ENCODE results near the gene SORCS2.
A peak's percentile ranks its signal among the peaks of the same experiment; 100 is the strongest.

The SORCS2 gene

GRCh38 chr4:7512946-7513345, 320.6 kb downstream of the SORCS2 start (continued):
- TF ChIP-seq ZNF704 (tag by site-specific recombination; IDR thresholded peaks at IDR 0.05) (no peak), ZNF600 (tag by site-specific recombination; IDR thresholded peaks at IDR 0.05) (no peak), ZNF169 (tag by site-specific recombination; IDR thresholded peaks at IDR 0.05) (no peak), ZNF211 (tag by site-specific recombination; IDR thresholded peaks at IDR 0.05; ENCODE audit: low read depth) (no peak), IKZF3 (tag by site-specific recombination; IDR thresholded peaks at IDR 0.05) (no peak), ZBTB26 (tag by site-specific recombination; optimal IDR thresholded peaks at IDR 0.05) (no peak), ZNF449 (tag by site-specific recombination; IDR thresholded peaks at IDR 0.05) (no peak), MYNN (tag by site-specific recombination; IDR thresholded peaks at IDR 0.05; ENCODE audit: borderline replicate concordance) (no peak), ZNF274 (IDR thresholded peaks at IDR 0.05; ENCODE audit: low read length) (no peak), ZNF274 (tag by site-specific recombination; IDR thresholded peaks at IDR 0.05; ENCODE audit: borderline replicate concordance) (no peak), EGR2 (tag by site-specific recombination; IDR thresholded peaks at IDR 0.05; ENCODE audit: low read depth) (no peak)

DNA sequence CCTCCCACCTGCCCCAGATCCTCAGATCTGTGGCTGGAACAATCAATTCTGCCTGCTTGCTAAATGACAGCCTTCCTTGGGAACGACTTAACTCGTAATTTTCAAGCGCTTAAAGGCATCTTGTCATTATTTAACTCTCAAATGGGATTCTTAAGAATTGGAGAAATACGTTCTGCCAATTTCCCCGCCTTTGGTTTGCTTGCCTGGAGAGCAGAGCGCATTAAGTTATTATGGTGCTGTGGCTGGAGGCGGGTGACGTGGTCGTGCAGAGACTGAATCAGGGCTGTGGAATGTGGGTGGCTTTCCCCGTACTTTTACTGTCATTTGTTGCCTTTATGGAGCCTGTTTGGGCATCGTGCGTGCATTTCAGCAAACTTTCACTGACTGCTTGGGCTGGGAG, 321.3 kb downstream of the SORCS2 start:
- TF ChIP-seq EGR2 (tag by site-specific recombination; IDR thresholded peaks at IDR 0.05; ENCODE audit: low read depth) (0 out of 2 replicates have a peak, but pooled peaks have one; percentile 21), ZFHX2 (tag by site-specific recombination; conservative IDR thresholded peaks at IDR 0.05) (peak; percentile 39; the same call in 1 of the 2 replicates), OVOL3 (tag by site-specific recombination; IDR thresholded peaks at IDR 0.05) (no peak), TCF7L2 (IDR thresholded peaks at IDR 0.05; ENCODE audit: borderline replicate concordance, low read depth, low read length) (no peak), BCL11B (tag by site-specific recombination; IDR thresholded peaks at IDR 0.05; ENCODE audit: low read depth) (no peak), KLF7 (tag by site-specific recombination; IDR thresholded peaks at IDR 0.05; ENCODE audit: borderline replicate concordance) (no peak)
- Histone ChIP-seq H3K36me3 (ENCODE audit: control insufficient read depth in 2 of 2, insufficient read depth in 1 of 2, low read length in 2 of 2) (no peaks in the 10 kb centered on the region), H3K27ac (ENCODE audit: extremely low read depth, low read depth, low read length) (no peak overlapping the region), H3K4me1 (ENCODE audit: control insufficient read depth, insufficient read depth, low read length) (no peaks in the 10 kb centered on the region), H3K9me3 (ENCODE audit: control insufficient read depth, insufficient read depth, low read depth, low read length) (no peaks in the 10 kb centered on the region), H3K4me3 (ENCODE audit: low read depth, low read length) (no peak overlapping the region)
- ChIA-PET CTCF (no interaction called here), POLR2A (no interaction called here)

DNA sequence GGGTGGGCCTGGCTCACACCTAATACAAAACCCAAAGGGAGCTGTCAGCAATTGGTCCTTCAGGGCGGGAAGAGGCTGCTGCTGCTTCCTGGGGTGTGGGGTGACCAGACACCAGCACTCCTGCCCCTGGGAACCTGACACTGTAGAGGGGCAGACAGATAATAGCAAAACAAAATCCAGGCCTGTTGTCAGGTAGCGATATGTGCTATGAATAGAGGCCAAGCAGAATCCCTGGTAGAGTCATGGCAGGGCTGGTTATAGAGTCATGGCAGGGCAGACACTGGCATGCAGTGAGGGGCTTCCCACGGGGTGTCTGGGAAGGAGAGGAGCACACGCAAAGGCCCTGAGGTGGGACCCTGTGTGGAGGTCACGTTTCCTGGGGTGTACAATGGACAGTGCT, 321.9 kb downstream of the SORCS2 start:
- CTCF ChIA-PET, result no interaction called here
- H3K4me1 ChIP-seq (ENCODE audit: control insufficient read depth, insufficient read depth, low read length), result no peaks in the 10 kb centered on the region
- POLR2A ChIA-PET, result no interaction called here
- TF ChIP-seq ZNF660 (tag by site-specific recombination; IDR thresholded peaks at IDR 0.05) (no peak), ZBTB20 (tag by site-specific recombination; IDR thresholded peaks at IDR 0.05) (no peak), ZNF658 (tag by site-specific recombination; IDR thresholded peaks at IDR 0.05) (no peak), SALL2 (tag by site-specific recombination; IDR thresholded peaks at IDR 0.05; ENCODE audit: borderline replicate concordance) (no peak), ZBTB44 (tag by site-specific recombination; IDR thresholded peaks at IDR 0.05) (no peak), ZNF624 (tag by site-specific recombination; IDR thresholded peaks at IDR 0.05) (no peak), ZNF155 (tag by site-specific recombination; IDR thresholded peaks at IDR 0.05) (no peak)
- TF ChIP-seq, protein P1, sequence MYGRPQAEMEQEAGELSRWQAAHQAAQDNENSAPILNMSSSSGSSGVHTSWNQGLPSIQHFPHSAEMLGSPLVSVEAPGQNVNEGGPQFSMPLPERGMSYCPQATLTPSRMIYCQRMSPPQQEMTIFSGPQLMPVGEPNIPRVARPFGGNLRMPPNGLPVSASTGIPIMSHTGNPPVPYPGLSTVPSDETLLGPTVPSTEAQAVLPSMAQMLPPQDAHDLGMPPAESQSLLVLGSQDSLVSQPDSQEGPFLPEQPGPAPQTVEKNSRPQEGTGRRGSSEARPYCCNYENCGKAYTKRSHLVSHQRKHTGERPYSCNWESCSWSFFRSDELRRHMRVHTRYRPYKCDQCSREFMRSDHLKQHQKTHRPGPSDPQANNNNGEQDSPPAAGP (tag by site-specific recombination; IDR thresholded peaks at IDR 0.05), result no peak
- no peak overlapping the region for H3K27ac ChIP-seq (ENCODE audit: extremely low read depth, low read depth, low read length)
- H3K36me3 ChIP-seq (ENCODE audit: control insufficient read depth in 2 of 2, insufficient read depth in 1 of 2, low read length in 2 of 2), result no peaks in the 10 kb centered on the region
- no peak overlapping the region for H3K4me3 ChIP-seq (ENCODE audit: low read depth, low read length)
- H3K9me3 ChIP-seq (ENCODE audit: control insufficient read depth, insufficient read depth, low read depth, low read length), result no peaks in the 10 kb centered on the region

Data from HEK293 (cell line).